ENCODE measurements around the gene STEAP4. TPM values are rescaled to one million over a fixed set of nuclear protein-coding genes. Genes with fewer than 3 reads are reported as not detected.

Gene STEAP4
- total and polyA plus RNA-seq, 2 of the 13 experiments (the other 11 are each of a cell fraction or from before 2014, with no cell fraction given) = not detected

DNA sequence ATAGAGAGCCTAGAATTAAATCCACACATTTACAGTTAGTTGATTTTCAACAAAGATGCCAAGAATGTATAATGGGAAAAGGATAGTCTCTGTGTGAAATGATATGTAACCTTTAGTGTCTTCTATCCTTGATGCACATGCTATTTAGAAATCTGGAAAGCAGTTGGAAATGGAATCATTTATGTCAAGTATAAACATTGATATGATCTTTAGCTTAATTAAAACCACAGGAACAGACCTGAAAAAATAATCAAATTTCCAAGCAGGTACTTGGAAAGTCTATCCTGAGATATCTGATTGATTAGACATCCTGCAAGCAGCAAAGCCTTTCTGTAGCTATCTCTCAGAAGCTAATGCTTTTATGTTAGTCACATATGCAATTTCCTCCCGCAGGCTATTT, 62.4 kb downstream of the STEAP4 start:
- Histone ChIP-seq H4K20me1 (ENCODE audit: insufficient read depth, low read length) (no peaks in the 10 kb centered on the region), H3K9me3 (ENCODE audit: low read length) (no peaks in the 10 kb centered on the region), H3K4me2 (ENCODE audit: low read depth, low read length) (no peak overlapping the region), H3K4me1 (ENCODE audit: insufficient read depth, low read length) (no peaks in the 10 kb centered on the region), H3K27ac (ENCODE audit: extremely low read length, insufficient read depth, low read length) (no peak overlapping the region), H3K9ac (ENCODE audit: insufficient read depth, low read depth, low read length) (no peak overlapping the region), H3K36me3 (replicated peaks in 1 of 2; ENCODE audit: control insufficient read depth in 1 of 2, insufficient read depth in 2 of 2, low read length in 2 of 2) (no peaks in the 10 kb centered on the region), H2AFZ (ENCODE audit: low read length) (no peak overlapping the region), H3K79me2 (ENCODE audit: insufficient read depth, low read length) (no peaks in the 10 kb centered on the region), H3K4me3 (replicated peaks in 1 of 3; ENCODE audit: insufficient read depth in 1 of 3, low read depth in 2 of 3, low read length in 3 of 3) (no peak overlapping the region), H3K27me3 (ENCODE audit: control insufficient read depth in 1 of 2, insufficient read depth in 2 of 2, low read length in 2 of 2) (no peaks in the 10 kb centered on the region)
- no peak for ATAC-seq
- in situ Hi-C loops (cut with HindIII; ENCODE audit: extremely low pct_ligation_motif_present, low pct_unique_long_range_greater_than_20kb) = loop anchor here (25.0 kb wide), 1 partner anchor 593 kb away; no protein-coding TSS in a partner anchor
- no TSS peak for BruUV-seq (replicated peaks)
- intact Hi-C loops (cut with micrococcal nuclease; ENCODE audit: unreplicated experiment) = loop anchor here (10.0 kb wide), 1 partner anchor 1381 kb away; no protein-coding TSS in a partner anchor
- ChIA-PET POLR2A (no interaction called here), CTCF (ENCODE audit: low intra/inter-chr PET ratio, low total read pairs) (interaction anchor here (1.4 to 2.2 kb wide), 3 partner anchors 114 to 1379 kb away, joined by 3 to 7 read pairs (median 7); no protein-coding TSS in a partner anchor)
- whole genome bisulfite sequencing (ENCODE audit: low lambda C conversion rate) = 5% methylated on average over 1 of the region's 1 CpG
- no peak for DNase-seq (ENCODE audit: low spot score)
- no peak for FAIRE-seq
- TF ChIP-seq RNF219 (CRISPR knock-in tag; IDR thresholded peaks at IDR 0.05) (no peak), ZBTB4 (CRISPR knock-in tag; IDR thresholded peaks at IDR 0.05; ENCODE audit: borderline replicate concordance) (no peak), ZNF660 (CRISPR knock-in tag; IDR thresholded peaks at IDR 0.05; ENCODE audit: borderline replicate concordance, low read depth) (no peak), SPEN (CRISPR knock-in tag; IDR thresholded peaks at IDR 0.05; ENCODE audit: low read depth) (no peak), ZBTB14 (CRISPR knock-in tag; IDR thresholded peaks at IDR 0.05) (no peak), ZNF235 (CRISPR knock-in tag; IDR thresholded peaks at IDR 0.05; ENCODE audit: borderline replicate concordance) (no peak)
- TF ChIP-seq, protein P1, sequence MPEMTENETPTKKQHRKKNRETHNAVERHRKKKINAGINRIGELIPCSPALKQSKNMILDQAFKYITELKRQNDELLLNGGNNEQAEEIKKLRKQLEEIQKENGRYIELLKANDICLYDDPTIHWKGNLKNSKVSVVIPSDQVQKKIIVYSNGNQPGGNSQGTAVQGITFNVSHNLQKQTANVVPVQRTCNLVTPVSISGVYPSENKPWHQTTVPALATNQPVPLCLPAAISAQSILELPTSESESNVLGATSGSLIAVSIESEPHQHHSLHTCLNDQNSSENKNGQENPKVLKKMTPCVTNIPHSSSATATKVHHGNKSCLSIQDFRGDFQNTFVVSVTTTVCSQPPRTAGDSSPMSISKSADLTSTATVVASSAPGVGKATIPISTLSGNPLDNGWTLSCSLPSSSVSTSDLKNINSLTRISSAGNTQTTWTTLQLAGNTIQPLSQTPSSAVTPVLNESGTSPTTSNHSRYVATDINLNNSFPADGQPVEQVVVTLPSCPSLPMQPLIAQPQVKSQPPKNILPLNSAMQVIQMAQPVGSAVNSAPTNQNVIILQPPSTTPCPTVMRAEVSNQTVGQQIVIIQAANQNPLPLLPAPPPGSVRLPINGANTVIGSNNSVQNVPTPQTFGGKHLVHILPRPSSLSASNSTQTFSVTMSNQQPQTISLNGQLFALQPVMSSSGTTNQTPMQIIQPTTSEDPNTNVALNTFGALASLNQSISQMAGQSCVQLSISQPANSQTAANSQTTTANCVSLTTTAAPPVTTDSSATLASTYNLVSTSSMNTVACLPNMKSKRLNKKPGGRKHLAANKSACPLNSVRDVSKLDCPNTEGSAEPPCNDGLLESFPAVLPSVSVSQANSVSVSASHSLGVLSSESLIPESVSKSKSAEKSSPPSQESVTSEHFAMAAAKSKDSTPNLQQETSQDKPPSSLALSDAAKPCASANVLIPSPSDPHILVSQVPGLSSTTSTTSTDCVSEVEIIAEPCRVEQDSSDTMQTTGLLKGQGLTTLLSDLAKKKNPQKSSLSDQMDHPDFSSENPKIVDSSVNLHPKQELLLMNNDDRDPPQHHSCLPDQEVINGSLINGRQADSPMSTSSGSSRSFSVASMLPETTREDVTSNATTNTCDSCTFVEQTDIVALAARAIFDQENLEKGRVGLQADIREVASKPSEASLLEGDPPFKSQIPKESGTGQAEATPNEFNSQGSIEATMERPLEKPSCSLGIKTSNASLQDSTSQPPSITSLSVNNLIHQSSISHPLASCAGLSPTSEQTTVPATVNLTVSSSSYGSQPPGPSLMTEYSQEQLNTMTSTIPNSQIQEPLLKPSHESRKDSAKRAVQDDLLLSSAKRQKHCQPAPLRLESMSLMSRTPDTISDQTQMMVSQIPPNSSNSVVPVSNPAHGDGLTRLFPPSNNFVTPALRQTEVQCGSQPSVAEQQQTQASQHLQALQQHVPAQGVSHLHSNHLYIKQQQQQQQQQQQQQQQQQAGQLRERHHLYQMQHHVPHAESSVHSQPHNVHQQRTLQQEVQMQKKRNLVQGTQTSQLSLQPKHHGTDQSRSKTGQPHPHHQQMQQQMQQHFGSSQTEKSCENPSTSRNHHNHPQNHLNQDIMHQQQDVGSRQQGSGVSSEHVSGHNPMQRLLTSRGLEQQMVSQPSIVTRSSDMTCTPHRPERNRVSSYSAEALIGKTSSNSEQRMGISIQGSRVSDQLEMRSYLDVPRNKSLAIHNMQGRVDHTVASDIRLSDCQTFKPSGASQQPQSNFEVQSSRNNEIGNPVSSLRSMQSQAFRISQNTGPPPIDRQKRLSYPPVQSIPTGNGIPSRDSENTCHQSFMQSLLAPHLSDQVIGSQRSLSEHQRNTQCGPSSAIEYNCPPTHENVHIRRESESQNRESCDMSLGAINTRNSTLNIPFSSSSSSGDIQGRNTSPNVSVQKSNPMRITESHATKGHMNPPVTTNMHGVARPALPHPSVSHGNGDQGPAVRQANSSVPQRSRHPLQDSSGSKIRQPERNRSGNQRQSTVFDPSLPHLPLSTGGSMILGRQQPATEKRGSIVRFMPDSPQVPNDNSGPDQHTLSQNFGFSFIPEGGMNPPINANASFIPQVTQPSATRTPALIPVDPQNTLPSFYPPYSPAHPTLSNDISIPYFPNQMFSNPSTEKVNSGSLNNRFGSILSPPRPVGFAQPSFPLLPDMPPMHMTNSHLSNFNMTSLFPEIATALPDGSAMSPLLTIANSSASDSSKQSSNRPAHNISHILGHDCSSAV (CRISPR knock-in tag; IDR thresholded peaks at IDR 0.05; ENCODE audit: borderline replicate concordance) = no peak
